Smooth muscle cell (in vitro differentiated cells): ENCODE data around the gene GAK. TPM values are rescaled to one million over a fixed set of nuclear protein-coding genes. Genes with fewer than 3 reads are reported as not detected.

Source experiments
- DNase-seq: peaks from one replicate; lab custom pipeline; 2025; ENCODE audit not compliant: unreplicated experiment; lab: John Stamatoyannopoulos, UW
- H2AFZ ChIP-seq: fragments of 200-600 bp; sonication (generic); 2 replicates; pipeline ENCODE4 v1.6.0; 2016; ENCODE audit warnings: antibody characterized with exemption, low read depth, mild to moderate bottlenecking
- H3F3A ChIP-seq: fragments of 200-600 bp; sonication (generic); 2 replicates; pipeline ENCODE4 v1.6.0; 2017; ENCODE audit warnings: antibody characterized with exemption, low read depth
- H3K27ac ChIP-seq: fragments of 200-600 bp; sonication (generic); 2 replicates; pipeline ENCODE4 v1.5.1; 2016; ENCODE audit warnings: low read depth, mild to moderate bottlenecking
- H3K27me3 ChIP-seq: fragments of 200-600 bp; sonication (generic); 2 replicates; pipeline ENCODE4 v1.6.1; 2016; ENCODE audit warnings: low read depth, mild to moderate bottlenecking
- H3K36me3 ChIP-seq: fragments of 200-600 bp; sonication (generic); 2 replicates; pipeline ENCODE4 v1.5.1; 2016; ENCODE audit warnings: low read depth
- H3K4me1 ChIP-seq: fragments of 200-600 bp; sonication (generic); 2 replicates; pipeline ENCODE4 v1.5.1; 2016; ENCODE audit warnings: low read depth
- H3K4me2 ChIP-seq: fragments of 200-600 bp; sonication (generic); 2 replicates; pipeline ENCODE4 v1.6.0; 2016; ENCODE audit warnings: mild to moderate bottlenecking
- H3K4me3 ChIP-seq: fragments of 200-600 bp; sonication (generic); 2 replicates; pipeline ENCODE4 v1.5.1; 2016; ENCODE audit warnings: mild to moderate bottlenecking
- H3K79me2 ChIP-seq: fragments of 200-600 bp; sonication (generic); 2 replicates; pipeline ENCODE4 v1.6.0; 2016; ENCODE audit warnings: low read depth, mild to moderate bottlenecking
- H3K9ac ChIP-seq: fragments of 200-600 bp; sonication (generic); 2 replicates; pipeline ENCODE4 v1.6.0; 2016; ENCODE audit warnings: low read depth
- H3K9me3 ChIP-seq: fragments of 200-600 bp; sonication (generic); replicated peaks from 2 replicates; pipeline ENCODE4 v1.5.1; 2016; ENCODE audit warnings: low read depth
- H4K20me1 ChIP-seq: fragments of 200-600 bp; sonication (generic); 2 replicates; pipeline ENCODE4 v1.6.0; 2016; ENCODE audit warnings: low read depth
- WGBS: methylation state at CpG from one replicate; pipeline ENCODE4 v1.1.7; 2016; ENCODE audit warnings: low lambda C conversion rate; 5-methylcytosine and 5-hydroxymethylcytosine counted together
- polyA plus RNA-seq: library from polyadenylated mRNA; unstranded; fragments of >200 nt; fragmentation: Nextera tagmentation; extraction: Ambion mirVana; gene quantifications from 2 replicates; pipeline ENCODE4 v1.2.1, GENCODE V29; 2016
- total RNA-seq: library from RNA; depleted of rRNA; stranded (reverse); fragments of >200 nt; gene quantifications from 2 replicates; pipeline ENCODE4 v1.2.3, GENCODE V29; 2014
- TF ChIP-seq, protein P1 (sequence below): fragments of 200-600 bp; sonication (generic); IDR thresholded peaks from 2 replicates; pipeline ENCODE4 v1.5.1; 2017; ENCODE audit warnings: borderline replicate concordance, mild to moderate bottlenecking, antibody characterized with exemption; ENCODE audit not compliant: insufficient read depth, poor library complexity, severe bottlenecking

Gene GAK
- total and polyA plus RNA-seq, 2 experiments from 2014 or later = 56.2 to 85.4 TPM

DNA sequence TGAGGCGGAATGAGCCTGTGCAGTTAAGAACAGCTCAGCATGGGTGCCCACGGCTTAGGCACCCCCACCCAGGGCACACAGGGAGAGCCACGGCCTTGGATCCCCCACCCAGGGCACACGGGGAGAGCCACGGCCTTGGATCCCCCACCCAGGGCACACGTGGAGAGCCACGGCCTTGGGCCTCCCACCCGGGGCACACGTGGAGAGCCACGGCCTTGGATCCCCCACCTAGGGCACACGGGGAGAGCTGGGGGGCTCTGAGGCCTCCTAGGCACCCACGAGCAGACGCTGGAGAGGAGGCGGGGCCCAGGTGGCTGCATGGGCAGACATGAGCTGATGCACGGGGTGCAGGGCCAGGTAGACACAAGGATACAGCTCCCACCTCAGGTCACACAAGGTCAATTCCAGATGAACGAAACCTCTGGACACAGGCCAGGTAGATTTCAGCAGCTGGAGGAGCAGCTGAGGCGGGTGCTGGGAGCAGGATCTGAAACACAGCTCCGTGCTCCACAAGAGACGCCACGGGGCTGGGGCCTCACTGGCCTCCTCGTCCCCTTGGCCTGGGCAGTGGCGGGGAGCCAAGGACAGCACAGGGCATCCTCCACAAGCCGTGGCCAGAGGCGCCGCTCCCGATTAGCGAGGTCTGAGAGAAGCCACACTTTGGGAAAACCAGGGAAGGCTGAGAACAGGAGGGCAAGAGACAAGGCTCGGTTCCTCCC lies 30.8 kb downstream of the GAK start:
- Histone ChIP-seq H3F3A (no peaks in the 10 kb centered on the region), H3K27ac (no peak overlapping the region), H3K4me3 (no peak overlapping the region), H3K4me2 (no peak overlapping the region), H3K9ac (no peak overlapping the region), H3K36me3 (no peaks in the 10 kb centered on the region), H3K9me3 (no peaks in the 10 kb centered on the region), H4K20me1 (peaks cover 70% of the 10 kb centered on the region), H3K79me2 (no peaks in the 10 kb centered on the region), H3K27me3 (no peaks in the 10 kb centered on the region), H2AFZ (no peak overlapping the region), H3K4me1 (no peaks in the 10 kb centered on the region)
- no peak for DNase-seq
- WGBS = 99% methylated on average over 28 of the region's 28 CpGs
- TF ChIP-seq, protein P1, sequence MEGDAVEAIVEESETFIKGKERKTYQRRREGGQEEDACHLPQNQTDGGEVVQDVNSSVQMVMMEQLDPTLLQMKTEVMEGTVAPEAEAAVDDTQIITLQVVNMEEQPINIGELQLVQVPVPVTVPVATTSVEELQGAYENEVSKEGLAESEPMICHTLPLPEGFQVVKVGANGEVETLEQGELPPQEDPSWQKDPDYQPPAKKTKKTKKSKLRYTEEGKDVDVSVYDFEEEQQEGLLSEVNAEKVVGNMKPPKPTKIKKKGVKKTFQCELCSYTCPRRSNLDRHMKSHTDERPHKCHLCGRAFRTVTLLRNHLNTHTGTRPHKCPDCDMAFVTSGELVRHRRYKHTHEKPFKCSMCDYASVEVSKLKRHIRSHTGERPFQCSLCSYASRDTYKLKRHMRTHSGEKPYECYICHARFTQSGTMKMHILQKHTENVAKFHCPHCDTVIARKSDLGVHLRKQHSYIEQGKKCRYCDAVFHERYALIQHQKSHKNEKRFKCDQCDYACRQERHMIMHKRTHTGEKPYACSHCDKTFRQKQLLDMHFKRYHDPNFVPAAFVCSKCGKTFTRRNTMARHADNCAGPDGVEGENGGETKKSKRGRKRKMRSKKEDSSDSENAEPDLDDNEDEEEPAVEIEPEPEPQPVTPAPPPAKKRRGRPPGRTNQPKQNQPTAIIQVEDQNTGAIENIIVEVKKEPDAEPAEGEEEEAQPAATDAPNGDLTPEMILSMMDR = no peak

DNA sequence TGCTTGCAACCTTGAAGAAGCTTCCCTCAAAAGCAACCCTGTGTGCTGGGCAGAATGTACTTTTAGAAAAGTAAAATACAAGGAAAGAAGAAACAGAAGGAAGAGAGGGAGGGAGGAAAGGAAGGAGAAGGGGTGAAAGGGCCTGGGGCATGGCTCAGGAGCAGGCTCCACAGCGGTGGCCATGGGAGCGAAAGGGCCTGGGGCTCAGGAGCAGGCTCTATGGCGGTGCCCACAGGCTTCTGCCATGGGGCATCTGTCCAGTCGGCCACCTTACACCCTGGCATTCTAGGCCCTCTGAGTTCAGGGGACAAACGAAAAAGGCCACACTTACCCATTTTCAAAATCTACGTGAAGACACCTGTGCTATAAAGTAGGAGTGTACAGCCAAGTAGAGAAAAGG lies 31.4 kb downstream of the GAK start:
- Histone ChIP-seq H3K9ac (no peak overlapping the region), H3K4me2 (no peak overlapping the region), H3K27ac (no peak overlapping the region), H4K20me1 (peaks cover 64% of the 10 kb centered on the region), H2AFZ (no peak overlapping the region), H3K27me3 (no peaks in the 10 kb centered on the region), H3K4me3 (no peak overlapping the region), H3K9me3 (no peaks in the 10 kb centered on the region), H3F3A (no peaks in the 10 kb centered on the region), H3K4me1 (no peaks in the 10 kb centered on the region), H3K79me2 (no peaks in the 10 kb centered on the region), H3K36me3 (no peaks in the 10 kb centered on the region)
- TF ChIP-seq, protein P1 = no peak
- DNase-seq = no peak
- WGBS = 100% methylated on average over 6 of the region's 6 CpGs

DNA sequence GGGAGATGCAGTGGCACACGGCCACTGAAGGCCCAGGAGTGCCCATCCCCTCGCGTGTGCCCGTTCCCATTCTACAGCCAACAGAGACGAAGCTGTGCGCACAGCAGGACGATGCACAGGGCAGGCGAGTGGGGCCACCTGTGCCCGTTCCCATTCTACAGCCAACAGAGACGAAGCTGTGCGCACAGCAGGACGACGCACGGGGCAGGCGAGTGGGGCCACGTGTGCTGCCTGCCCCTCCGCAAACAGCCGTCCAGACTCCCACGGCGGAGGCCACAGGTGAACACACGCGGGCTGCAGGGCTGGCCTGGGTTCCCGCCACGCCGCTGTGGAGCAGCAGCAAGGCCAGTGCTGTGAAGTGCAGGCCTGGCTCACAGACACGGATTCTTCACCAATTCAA lies 32.0 kb downstream of the GAK start:
- DNase-seq = no peak
- no peaks in the 10 kb centered on the region for H3K27me3 ChIP-seq
- no peak overlapping the region for H3K27ac ChIP-seq
- no peak overlapping the region for H2AFZ ChIP-seq
- no peaks in the 10 kb centered on the region for H3F3A ChIP-seq
- no peaks in the 10 kb centered on the region for H3K4me1 ChIP-seq
- no peak overlapping the region for H3K4me2 ChIP-seq
- WGBS = 96% methylated on average over 26 of the region's 26 CpGs
- H3K9me3 ChIP-seq = no peaks in the 10 kb centered on the region
- no peaks in the 10 kb centered on the region for H3K79me2 ChIP-seq
- H3K4me3 ChIP-seq = no peak overlapping the region
- no peaks in the 10 kb centered on the region for H3K36me3 ChIP-seq
- no peak overlapping the region for H3K9ac ChIP-seq
- TF ChIP-seq, protein P1 = no peak
- H4K20me1 ChIP-seq = peaks cover 57% of the 10 kb centered on the region

DNA sequence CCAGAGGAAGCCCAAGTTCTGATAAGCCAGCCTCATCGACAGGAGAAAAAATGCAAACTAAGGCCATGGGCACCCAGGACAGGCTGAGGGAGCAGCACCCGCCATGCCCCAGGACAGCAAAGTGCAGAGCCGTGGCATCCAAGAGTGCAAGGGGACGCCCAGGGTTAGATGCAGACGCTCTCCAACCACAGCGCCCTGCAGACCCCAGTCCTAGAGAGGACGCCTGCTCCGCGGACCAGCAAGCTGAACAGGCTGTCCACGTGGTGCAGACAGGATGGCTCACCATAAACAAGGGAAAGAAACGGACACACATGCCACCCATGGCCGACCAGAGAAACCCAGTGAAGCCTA lies 32.6 kb downstream of the GAK start:
- H3K27ac ChIP-seq = no peak overlapping the region
- H3K4me2 ChIP-seq = no peak overlapping the region
- H3F3A ChIP-seq = no peaks in the 10 kb centered on the region
- no peaks in the 10 kb centered on the region for H3K9me3 ChIP-seq
- H4K20me1 ChIP-seq = peaks cover 52% of the 10 kb centered on the region
- TF ChIP-seq, protein P1 = no peak
- no peak overlapping the region for H3K4me3 ChIP-seq
- 96% methylated on average over 12 of the region's 12 CpGs for WGBS
- no peak for DNase-seq
- no peaks in the 10 kb centered on the region for H3K4me1 ChIP-seq
- no peaks in the 10 kb centered on the region for H3K79me2 ChIP-seq
- no peaks in the 10 kb centered on the region for H3K27me3 ChIP-seq
- no peak overlapping the region for H3K9ac ChIP-seq
- no peak overlapping the region for H2AFZ ChIP-seq
- H3K36me3 ChIP-seq = no peaks in the 10 kb centered on the region
